Measurements from ENCODE around the gene FRRS1L.

DNA sequence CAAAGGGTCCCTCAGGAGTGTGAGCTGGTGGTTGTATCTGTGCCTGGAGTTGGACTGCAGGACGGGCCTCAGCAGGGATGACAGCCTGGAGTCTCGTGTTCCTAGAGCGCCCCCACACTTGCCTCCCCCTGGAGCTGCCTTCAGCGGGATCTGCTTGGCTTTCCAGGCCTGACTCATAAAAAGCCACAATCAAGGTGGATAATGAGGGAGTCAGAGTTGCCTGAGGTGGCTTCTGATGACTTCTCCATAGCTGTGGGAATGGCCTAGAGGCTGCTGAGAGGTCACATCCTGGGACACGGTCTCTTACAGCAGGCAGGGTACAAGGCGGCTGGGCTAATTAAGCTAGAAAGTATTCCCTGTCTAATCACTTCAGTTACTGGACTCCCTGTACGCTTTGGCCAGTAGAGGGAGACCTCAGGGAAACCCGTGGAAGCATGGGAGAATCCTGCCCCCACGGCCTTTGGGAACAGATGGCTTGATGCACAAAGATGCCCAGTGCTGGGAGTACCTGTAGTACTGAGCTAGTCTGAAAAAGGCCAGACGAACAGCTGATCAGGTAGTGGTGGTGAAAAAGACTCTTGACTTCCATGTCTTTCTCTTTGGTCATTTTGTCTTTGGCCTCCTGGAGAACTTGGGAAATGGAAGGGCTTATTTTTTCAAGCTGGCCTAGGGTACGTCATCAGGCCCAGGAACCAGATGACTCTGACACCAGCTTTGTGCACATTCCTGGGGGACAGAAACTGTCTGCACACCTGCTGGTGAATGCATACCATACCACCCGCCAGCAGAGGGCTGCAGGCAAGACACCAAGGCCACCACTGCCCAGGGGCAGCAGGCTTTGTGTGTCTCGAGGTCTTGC is 16.1 kb upstream of the FRRS1L start:
- TF ChIP-seq CTCF (IDR thresholded peaks at IDR 0.05) (no peak), POLR2A (IDR thresholded peaks at IDR 0.05) (no peak), EP300 (IDR thresholded peaks at IDR 0.05) (no peak)

Measured in ovary (tissue), 3 donors.